ENCODE results near the gene FOSB. TPM values are rescaled to one million over a fixed set of nuclear protein-coding genes. Genes with fewer than 3 reads are reported as not detected.

FOSB gene
- total RNA-seq, 1 experiment from 2014 or later: 2.3 TPM

- TF ChIP-seq JUN (CRISPR knock-in tag; IDR thresholded peaks at IDR 0.05) (no peak), IRF2 (CRISPR knock-in tag; IDR thresholded peaks at IDR 0.05; ENCODE audit: borderline replicate concordance, low read depth) (no peak), KAT7 (CRISPR knock-in tag; IDR thresholded peaks at IDR 0.05; ENCODE audit: borderline replicate concordance) (no peak), RELA (CRISPR knock-in tag; IDR thresholded peaks at IDR 0.05; ENCODE audit: borderline replicate concordance) (no peak), CDX4 (CRISPR knock-in tag; IDR thresholded peaks at IDR 0.05; ENCODE audit: borderline replicate concordance) (no peak), ZNF232 (CRISPR knock-in tag; IDR thresholded peaks at IDR 0.05) (no peak; the same call in 1 of the 2 replicates), ELF4 (CRISPR knock-in tag; IDR thresholded peaks at IDR 0.05; ENCODE audit: low read depth) (no peak), IRF1 (CRISPR knock-in tag; IDR thresholded peaks at IDR 0.05) (no peak), ZBTB21 (CRISPR knock-in tag; IDR thresholded peaks at IDR 0.05; ENCODE audit: borderline replicate concordance) (no peak), TEAD4 (CRISPR knock-in tag; IDR thresholded peaks at IDR 0.05) (no peak), ZNF138 (CRISPR knock-in tag; conservative IDR thresholded peaks at IDR 0.05) (no peak), PRRX2 (CRISPR knock-in tag; IDR thresholded peaks at IDR 0.05) (no peak), ZNF396 (CRISPR knock-in tag; IDR thresholded peaks at IDR 0.05; ENCODE audit: borderline replicate concordance) (no peak), NR1H2 (CRISPR knock-in tag; IDR thresholded peaks at IDR 0.05) (no peak), ZNF423 (CRISPR knock-in tag; IDR thresholded peaks at IDR 0.05) (no peak; the same call in 1 of the 2 replicates), ZNF532 (CRISPR knock-in tag; IDR thresholded peaks at IDR 0.05; ENCODE audit: borderline replicate concordance) (no peak), ATF2 (CRISPR knock-in tag; IDR thresholded peaks at IDR 0.05; ENCODE audit: borderline replicate concordance, low read depth) (no peak), ZNF263 (CRISPR knock-in tag; IDR thresholded peaks at IDR 0.05; ENCODE audit: low read depth) (no peak), ZBTB43 (CRISPR knock-in tag; IDR thresholded peaks at IDR 0.05) (no peak), SP1 (CRISPR knock-in tag; conservative IDR thresholded peaks at IDR 0.05) (peak; percentile 93), ZNF317 (CRISPR knock-in tag; IDR thresholded peaks at IDR 0.05; ENCODE audit: borderline replicate concordance, low read depth) (0 out of 2 replicates have a peak, but pooled peaks have one; percentile 20)
- TF ChIP-seq, protein P1, sequence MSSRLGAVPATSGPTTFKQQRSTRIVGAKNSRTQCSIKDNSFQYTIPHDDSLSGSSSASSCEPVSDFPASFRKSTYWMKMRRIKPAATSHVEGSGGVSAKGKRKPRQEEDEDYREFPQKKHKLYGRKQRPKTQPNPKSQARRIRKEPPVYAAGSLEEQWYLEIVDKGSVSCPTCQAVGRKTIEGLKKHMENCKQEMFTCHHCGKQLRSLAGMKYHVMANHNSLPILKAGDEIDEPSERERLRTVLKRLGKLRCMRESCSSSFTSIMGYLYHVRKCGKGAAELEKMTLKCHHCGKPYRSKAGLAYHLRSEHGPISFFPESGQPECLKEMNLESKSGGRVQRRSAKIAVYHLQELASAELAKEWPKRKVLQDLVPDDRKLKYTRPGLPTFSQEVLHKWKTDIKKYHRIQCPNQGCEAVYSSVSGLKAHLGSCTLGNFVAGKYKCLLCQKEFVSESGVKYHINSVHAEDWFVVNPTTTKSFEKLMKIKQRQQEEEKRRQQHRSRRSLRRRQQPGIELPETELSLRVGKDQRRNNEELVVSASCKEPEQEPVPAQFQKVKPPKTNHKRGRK (CRISPR knock-in tag; IDR thresholded peaks at IDR 0.05; ENCODE audit: borderline replicate concordance): no peak
- TF ChIP-seq, protein P2, sequence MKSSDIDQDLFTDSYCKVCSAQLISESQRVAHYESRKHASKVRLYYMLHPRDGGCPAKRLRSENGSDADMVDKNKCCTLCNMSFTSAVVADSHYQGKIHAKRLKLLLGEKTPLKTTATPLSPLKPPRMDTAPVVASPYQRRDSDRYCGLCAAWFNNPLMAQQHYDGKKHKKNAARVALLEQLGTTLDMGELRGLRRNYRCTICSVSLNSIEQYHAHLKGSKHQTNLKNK (CRISPR knock-in tag; IDR thresholded peaks at IDR 0.05): no peak
- TF ChIP-seq, protein P3, sequence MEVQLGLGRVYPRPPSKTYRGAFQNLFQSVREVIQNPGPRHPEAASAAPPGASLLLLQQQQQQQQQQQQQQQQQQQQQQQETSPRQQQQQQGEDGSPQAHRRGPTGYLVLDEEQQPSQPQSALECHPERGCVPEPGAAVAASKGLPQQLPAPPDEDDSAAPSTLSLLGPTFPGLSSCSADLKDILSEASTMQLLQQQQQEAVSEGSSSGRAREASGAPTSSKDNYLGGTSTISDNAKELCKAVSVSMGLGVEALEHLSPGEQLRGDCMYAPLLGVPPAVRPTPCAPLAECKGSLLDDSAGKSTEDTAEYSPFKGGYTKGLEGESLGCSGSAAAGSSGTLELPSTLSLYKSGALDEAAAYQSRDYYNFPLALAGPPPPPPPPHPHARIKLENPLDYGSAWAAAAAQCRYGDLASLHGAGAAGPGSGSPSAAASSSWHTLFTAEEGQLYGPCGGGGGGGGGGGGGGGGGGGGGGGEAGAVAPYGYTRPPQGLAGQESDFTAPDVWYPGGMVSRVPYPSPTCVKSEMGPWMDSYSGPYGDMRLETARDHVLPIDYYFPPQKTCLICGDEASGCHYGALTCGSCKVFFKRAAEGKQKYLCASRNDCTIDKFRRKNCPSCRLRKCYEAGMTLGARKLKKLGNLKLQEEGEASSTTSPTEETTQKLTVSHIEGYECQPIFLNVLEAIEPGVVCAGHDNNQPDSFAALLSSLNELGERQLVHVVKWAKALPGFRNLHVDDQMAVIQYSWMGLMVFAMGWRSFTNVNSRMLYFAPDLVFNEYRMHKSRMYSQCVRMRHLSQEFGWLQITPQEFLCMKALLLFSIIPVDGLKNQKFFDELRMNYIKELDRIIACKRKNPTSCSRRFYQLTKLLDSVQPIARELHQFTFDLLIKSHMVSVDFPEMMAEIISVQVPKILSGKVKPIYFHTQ (CRISPR knock-in tag; IDR thresholded peaks at IDR 0.05): no peak
Measured at GRCh38 chr19:45506246-45506988, 38.6 kb downstream of the FOSB start (continued).
